ENCODE data around the gene EMP1.

The EMP1 gene

GRCh38 chr12:13211859-13212664 is 15.5 kb downstream of the EMP1 start:
- TF ChIP-seq CTCF (IDR thresholded peaks at IDR 0.05; ENCODE audit: low read depth, low read length, missing control alignments) = peak; percentile 79
- DNase-seq (ENCODE audit: extremely low read depth, low read depth) = no peak
- no peak overlapping the region for H3K4me3 ChIP-seq (replicated peaks; ENCODE audit: low read depth, low read length)

DNA sequence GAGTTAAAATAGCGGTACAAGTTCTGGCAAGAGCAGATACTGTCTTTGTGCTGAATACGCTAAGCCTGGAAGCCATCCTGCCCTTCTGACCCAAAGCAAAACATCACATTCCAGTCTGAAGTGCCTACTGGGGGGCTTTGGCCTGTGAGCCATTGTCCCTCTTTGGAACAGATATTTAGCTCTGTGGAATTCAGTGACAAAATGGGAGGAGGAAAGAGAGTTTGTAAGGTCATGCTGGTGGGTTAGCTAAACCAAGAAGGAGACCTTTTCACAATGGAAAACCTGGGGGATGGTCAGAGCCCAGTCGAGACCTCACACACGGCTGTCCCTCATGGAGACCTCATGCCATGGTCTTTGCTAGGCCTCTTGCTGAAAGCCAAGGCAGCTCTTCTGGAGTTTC is 18.5 kb downstream of the EMP1 start:
- no peak for TF ChIP-seq CTCF (IDR thresholded peaks at IDR 0.05; ENCODE audit: low read depth, low read length, missing control alignments)
- no peak for DNase-seq (ENCODE audit: extremely low read depth, low read depth)
- H3K4me3 ChIP-seq (replicated peaks; ENCODE audit: low read depth, low read length) = no peak overlapping the region

- TF ChIP-seq CTCF (IDR thresholded peaks at IDR 0.05; ENCODE audit: low read depth, low read length, missing control alignments) = no peak
- no peak for DNase-seq (ENCODE audit: extremely low read depth, low read depth)
- no peak overlapping the region for H3K4me3 ChIP-seq (replicated peaks; ENCODE audit: low read depth, low read length)
Measured at GRCh38 chr12:13218641-13219040, 22.1 kb downstream of the EMP1 start.

GRCh38 chr12:13219320-13219719 is 22.8 kb downstream of the EMP1 start:
- no peak overlapping the region for H3K4me3 ChIP-seq (replicated peaks; ENCODE audit: low read depth, low read length)
- DNase-seq (ENCODE audit: extremely low read depth, low read depth) = no peak
- TF ChIP-seq CTCF (IDR thresholded peaks at IDR 0.05; ENCODE audit: low read depth, low read length, missing control alignments) = no peak

DNA sequence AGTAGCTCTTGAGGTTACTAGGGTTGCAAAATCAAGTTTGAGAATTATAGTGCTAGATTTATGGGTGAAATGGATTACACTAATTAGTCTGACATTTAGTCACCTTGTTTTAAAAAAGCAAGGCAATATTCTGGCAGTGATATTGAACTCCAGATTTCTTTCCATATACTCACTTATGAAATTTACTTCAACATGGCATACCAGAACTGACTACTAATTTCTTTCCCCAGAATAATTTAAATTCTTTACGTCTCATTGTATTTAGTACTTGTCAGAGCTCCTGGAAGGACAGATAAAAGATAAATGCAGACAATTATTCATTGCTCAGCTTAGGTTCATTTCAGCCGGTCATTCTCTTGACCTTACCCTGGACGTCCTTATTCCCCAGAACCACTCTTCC is 24.3 kb downstream of the EMP1 start:
- no peak overlapping the region for H3K4me3 ChIP-seq (replicated peaks; ENCODE audit: low read depth, low read length)
- TF ChIP-seq CTCF (IDR thresholded peaks at IDR 0.05; ENCODE audit: low read depth, low read length, missing control alignments) = no peak
- DNase-seq (ENCODE audit: extremely low read depth, low read depth) = no peak

DNA sequence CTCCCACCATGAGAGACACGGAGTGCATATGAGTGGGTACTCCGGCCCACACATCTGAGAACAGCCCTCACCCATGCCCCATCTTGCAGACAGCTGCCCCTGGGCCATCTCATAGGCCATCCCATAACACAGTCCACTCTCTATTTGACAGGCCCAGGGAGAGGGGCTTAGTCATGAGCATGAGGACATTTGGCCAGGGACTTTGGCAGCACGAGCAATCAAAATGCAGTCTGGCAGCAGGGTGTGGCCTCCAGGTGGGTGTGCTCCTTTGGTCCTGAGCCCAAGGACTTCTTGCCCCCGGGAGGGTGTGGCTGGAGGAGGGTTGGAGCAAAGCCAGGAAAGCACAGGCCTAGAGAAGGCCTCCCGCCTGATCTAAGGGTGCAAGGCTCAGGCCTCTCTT is 25.6 kb downstream of the EMP1 start:
- TF ChIP-seq CTCF (IDR thresholded peaks at IDR 0.05; ENCODE audit: low read depth, low read length, missing control alignments) = no peak
- H3K4me3 ChIP-seq (replicated peaks; ENCODE audit: low read depth, low read length) = no peak overlapping the region
- DNase-seq (ENCODE audit: extremely low read depth, low read depth) = no peak
